HUES6 (cell line): ENCODE measurements around the gene DACT2.
"Not testable (repeated sequence)": the region's sequence is repeated elsewhere in the genome, so short reads cannot be mapped to it uniquely, and the experiment has no call there.

Source experiments
- H3K27ac ChIP-seq: 2 replicates; pipeline ENCODE4 v1.7.0; 2013; ENCODE audit warnings: low read depth, mild to moderate bottlenecking, low read length, inconsistent platforms
- H3K27me3 ChIP-seq: 2 replicates; pipeline ENCODE4 v1.6.1; 2013; ENCODE audit warnings: low read length; ENCODE audit not compliant: control insufficient read depth, insufficient read depth
- H3K36me3 ChIP-seq: 2 replicates; pipeline ENCODE4 v1.6.1; 2013; ENCODE audit warnings: low read length; ENCODE audit not compliant: control insufficient read depth, insufficient read depth
- H3K4me1 ChIP-seq: 2 replicates; pipeline ENCODE4 v1.6.1; 2013; ENCODE audit warnings: low read length; ENCODE audit not compliant: control insufficient read depth, insufficient read depth
- H3K4me3 ChIP-seq: 2 replicates; pipeline ENCODE4 v1.5.1; 2013; ENCODE audit warnings: low read depth, low read length
- H3K9ac ChIP-seq: one replicate; pipeline ENCODE4 v1.6.1; 2013; ENCODE audit warnings: mild to moderate bottlenecking, low read length
- H3K9me3 ChIP-seq: 2 replicates; pipeline ENCODE4 v1.6.1; 2013; ENCODE audit warnings: low read depth, low read length; ENCODE audit not compliant: control insufficient read depth, insufficient read depth

The DACT2 gene

GRCh38 chr6:168288781-168289570 is 30.6 kb downstream of the DACT2 start:
- no peak overlapping the region for H3K4me3 ChIP-seq
- H3K4me1 ChIP-seq = no peaks in the 10 kb centered on the region
- 0 out of 2 replicates have a peak, but pooled peaks cover 6% of the 10 kb centered on the region for H3K9me3 ChIP-seq
- no peaks in the 10 kb centered on the region for H3K36me3 ChIP-seq
- H3K9ac ChIP-seq = no peak overlapping the region
- H3K27me3 ChIP-seq = peaks cover 6% of the 10 kb centered on the region; the same call in 1 of the 2 replicates
- H3K27ac ChIP-seq = no peak overlapping the region

GRCh38 chr6:168287460-168287859 is 32.1 kb downstream of the DACT2 start:
- not testable (repeated sequence) for H3K4me1 ChIP-seq, H3K4me3 ChIP-seq, H3K9ac ChIP-seq, H3K27me3 ChIP-seq, H3K9me3 ChIP-seq, H3K27ac ChIP-seq, H3K36me3 ChIP-seq

GRCh38 chr6:168286771-168287446 is 32.7 kb downstream of the DACT2 start:
- not testable (repeated sequence) for H3K27ac ChIP-seq, H3K9me3 ChIP-seq, H3K4me3 ChIP-seq, H3K9ac ChIP-seq, H3K4me1 ChIP-seq, H3K27me3 ChIP-seq, H3K36me3 ChIP-seq

- H3K36me3 ChIP-seq = no peaks in the 10 kb centered on the region
- H3K27ac ChIP-seq = no peak overlapping the region
- no peaks in the 10 kb centered on the region for H3K4me1 ChIP-seq
- no peak overlapping the region for H3K4me3 ChIP-seq
- H3K9ac ChIP-seq = no peak overlapping the region
- 0 out of 2 replicates have a peak, but pooled peaks cover 6% of the 10 kb centered on the region for H3K9me3 ChIP-seq
- H3K27me3 ChIP-seq = peaks cover under 1% of the 10 kb centered on the region; the same call in 1 of the 2 replicates
Observed at GRCh38 chr6:168286116-168286515, 33.5 kb downstream of the DACT2 start.

- H3K9me3 ChIP-seq = 0 out of 2 replicates have a peak, but pooled peaks cover 6% of the 10 kb centered on the region
- H3K4me3 ChIP-seq = no peak overlapping the region
- no peak overlapping the region for H3K27ac ChIP-seq
- H3K4me1 ChIP-seq = no peaks in the 10 kb centered on the region
- no peak overlapping the region for H3K9ac ChIP-seq
- H3K27me3 ChIP-seq = peaks cover 7% of the 10 kb centered on the region
- no peaks in the 10 kb centered on the region for H3K36me3 ChIP-seq
Observed at GRCh38 chr6:168285456-168285855, 34.1 kb downstream of the DACT2 start.

- no peak overlapping the region for H3K9ac ChIP-seq
- H3K9me3 ChIP-seq = no peaks in the 10 kb centered on the region
- no peaks in the 10 kb centered on the region for H3K4me1 ChIP-seq
- H3K4me3 ChIP-seq = no peak overlapping the region
- H3K27me3 ChIP-seq = peaks cover 17% of the 10 kb centered on the region
- no peaks in the 10 kb centered on the region for H3K36me3 ChIP-seq
- H3K27ac ChIP-seq = no peak overlapping the region
Observed at GRCh38 chr6:168284187-168284586, 35.4 kb downstream of the DACT2 start.

- Histone ChIP-seq H3K4me3 (no peak overlapping the region), H3K9ac (no peak overlapping the region), H3K9me3 (no peaks in the 10 kb centered on the region), H3K4me1 (no peaks in the 10 kb centered on the region), H3K36me3 (no peaks in the 10 kb centered on the region), H3K27me3 (peaks cover 17% of the 10 kb centered on the region), H3K27ac (no peak overlapping the region)
Observed at GRCh38 chr6:168283686-168284025, 35.9 kb downstream of the DACT2 start.

- no peak overlapping the region for H3K4me3 ChIP-seq
- H3K36me3 ChIP-seq = no peaks in the 10 kb centered on the region
- H3K27me3 ChIP-seq = peaks cover 17% of the 10 kb centered on the region
- H3K27ac ChIP-seq = no peak overlapping the region
- H3K9ac ChIP-seq = no peak overlapping the region
- no peaks in the 10 kb centered on the region for H3K9me3 ChIP-seq
- H3K4me1 ChIP-seq = no peaks in the 10 kb centered on the region
Observed at GRCh38 chr6:168282985-168283685, 36.4 kb downstream of the DACT2 start.

GRCh38 chr6:168281826-168282225 is 37.8 kb downstream of the DACT2 start:
- H3K36me3 ChIP-seq = no peaks in the 10 kb centered on the region
- no peaks in the 10 kb centered on the region for H3K4me1 ChIP-seq
- H3K9ac ChIP-seq = no peak overlapping the region
- peaks cover 19% of the 10 kb centered on the region for H3K27me3 ChIP-seq
- no peaks in the 10 kb centered on the region for H3K9me3 ChIP-seq
- H3K27ac ChIP-seq = no peak overlapping the region
- H3K4me3 ChIP-seq = no peak overlapping the region

- not testable (repeated sequence) for H3K27ac ChIP-seq, H3K9me3 ChIP-seq
Observed at GRCh38 chr6:168281314-168281713, 38.3 kb downstream of the DACT2 start.

GRCh38 chr6:168280899-168281245 is 38.7 kb downstream of the DACT2 start:
- Histone ChIP-seq H3K4me1 (no peaks in the 10 kb centered on the region), H3K27me3 (peaks cover 22% of the 10 kb centered on the region), H3K9ac (no peak overlapping the region), H3K9me3 (no peaks in the 10 kb centered on the region), H3K4me3 (no peak overlapping the region), H3K27ac (no peak overlapping the region), H3K36me3 (no peaks in the 10 kb centered on the region)

More at GRCh38 chr6:168281314-168281713, 38.3 kb downstream of the DACT2 start:
- H3K4me3 ChIP-seq, H3K4me1 ChIP-seq, H3K9ac ChIP-seq, H3K36me3 ChIP-seq: not testable (repeated sequence)
- H3K27me3 ChIP-seq = peaks cover 22% of the 10 kb centered on the region
